GM18519 (cell line): ENCODE data around the gene GABRR1.
"Not testable (repeated sequence)": the region's sequence is repeated elsewhere in the genome, so short reads cannot be mapped to it uniquely, and the experiment has no call there.

ENCODE experiments used
- ATAC-seq: cut with Tn5 transposase; IDR thresholded peaks from one replicate; pipeline ENCODE4 v1.9.1; 2021; ENCODE audit warnings: mild to moderate bottlenecking, moderate library complexity; ENCODE audit not compliant: unreplicated experiment, low FRiP score

GABRR1 gene

GRCh38 chr6:89217299-89217910 lies at the start of gene GABRR1:
Gene GABRR1, minus strand, starts transcription at chr6:89217358. Its CDS starts 36 bp downstream, at chr6:89217322.
- ATAC-seq = no peak

GRCh38 chr6:89264296-89264695 lies 47.1 kb upstream of the GABRR1 start:
- no peak for ATAC-seq

GRCh38 chr6:89260832-89261231 lies 43.7 kb upstream of the GABRR1 start:
- ATAC-seq = no peak

- no peak for ATAC-seq
These were observed 43.2 kb upstream of the GABRR1 start for GRCh38 chr6:89260310-89260709.

- peak; percentile 75 for ATAC-seq
These were observed 41.8 kb upstream of the GABRR1 start for GRCh38 chr6:89258912-89259311.

- ATAC-seq = no peak
These were observed 40.6 kb upstream of the GABRR1 start for GRCh38 chr6:89257781-89258180.

- no peak for ATAC-seq
These were observed 40.2 kb upstream of the GABRR1 start for GRCh38 chr6:89257346-89257745.

- ATAC-seq = no peak
These were observed 38.3 kb upstream of the GABRR1 start for GRCh38 chr6:89255417-89255816.

GRCh38 chr6:89254569-89254968 lies 37.4 kb upstream of the GABRR1 start:
- ATAC-seq = no peak

- ATAC-seq = no peak
These were observed 35.7 kb upstream of the GABRR1 start for GRCh38 chr6:89252907-89253306.

- ATAC-seq = no peak
These were observed 34.8 kb upstream of the GABRR1 start for GRCh38 chr6:89251976-89252375.

GRCh38 chr6:89251170-89251569 lies 34.0 kb upstream of the GABRR1 start:
- no peak for ATAC-seq

- ATAC-seq = no peak
These were observed 33.1 kb upstream of the GABRR1 start for GRCh38 chr6:89250239-89250638.

- ATAC-seq = no peak
These were observed 27.3 kb upstream of the GABRR1 start for GRCh38 chr6:89244241-89244985.

- no peak for ATAC-seq
These were observed 26.1 kb upstream of the GABRR1 start for GRCh38 chr6:89243331-89243629.

GRCh38 chr6:89242574-89243330 lies 25.6 kb upstream of the GABRR1 start:
- no peak for ATAC-seq

- ATAC-seq = no peak
These were observed 22.2 kb upstream of the GABRR1 start for GRCh38 chr6:89239338-89239737.

GRCh38 chr6:89237158-89237557 lies 20.0 kb upstream of the GABRR1 start:
- ATAC-seq = no peak

- ATAC-seq = not testable (repeated sequence)
These were observed 16.4 kb upstream of the GABRR1 start for GRCh38 chr6:89233605-89234004.

GRCh38 chr6:89222712-89223039 lies 5.5 kb upstream of the GABRR1 start:
- ATAC-seq = no peak

GRCh38 chr6:89221971-89222711 lies 5.0 kb upstream of the GABRR1 start:
- ATAC-seq = no peak
